ENCODE data around the gene GNPAT.

DNA sequence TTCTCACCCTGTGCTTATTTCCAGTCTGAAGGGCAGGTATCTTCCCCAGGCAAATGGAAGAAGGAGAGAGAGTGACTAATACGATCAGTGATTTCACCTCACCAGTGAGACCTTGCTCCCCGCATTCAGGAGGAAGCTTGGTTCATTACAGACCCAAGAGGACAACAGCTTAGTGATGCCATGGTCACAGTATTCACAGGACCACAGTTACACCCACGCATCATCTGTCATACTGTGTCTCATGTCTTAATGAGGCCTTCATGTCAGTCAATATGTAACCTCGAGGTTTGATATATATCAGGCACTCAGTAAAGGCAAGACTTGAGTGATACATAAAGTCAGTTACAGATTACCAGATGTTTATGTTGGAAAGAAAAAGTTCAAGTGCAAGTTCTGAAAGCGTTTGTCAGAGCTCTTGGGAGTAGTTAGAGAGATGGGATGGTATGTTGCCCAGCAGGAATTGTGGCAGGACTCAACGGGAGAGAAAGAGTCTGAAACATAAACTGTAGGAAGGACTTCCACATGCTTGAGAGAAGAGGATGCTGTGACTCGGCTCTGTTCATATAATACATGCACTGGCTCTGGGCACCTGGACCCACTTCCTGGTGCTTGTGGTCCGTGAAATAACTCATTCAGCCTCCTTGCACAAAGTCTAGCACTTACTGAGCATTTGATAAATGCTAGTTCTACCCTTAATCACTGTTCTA lies 33.3 kb downstream of the GNPAT start:
- TF ChIP-seq, protein P1, sequence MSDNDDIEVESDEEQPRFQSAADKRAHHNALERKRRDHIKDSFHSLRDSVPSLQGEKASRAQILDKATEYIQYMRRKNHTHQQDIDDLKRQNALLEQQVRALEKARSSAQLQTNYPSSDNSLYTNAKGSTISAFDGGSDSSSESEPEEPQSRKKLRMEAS (IDR thresholded peaks at IDR 0.05) = no peak
- TF ChIP-seq, protein P2, sequence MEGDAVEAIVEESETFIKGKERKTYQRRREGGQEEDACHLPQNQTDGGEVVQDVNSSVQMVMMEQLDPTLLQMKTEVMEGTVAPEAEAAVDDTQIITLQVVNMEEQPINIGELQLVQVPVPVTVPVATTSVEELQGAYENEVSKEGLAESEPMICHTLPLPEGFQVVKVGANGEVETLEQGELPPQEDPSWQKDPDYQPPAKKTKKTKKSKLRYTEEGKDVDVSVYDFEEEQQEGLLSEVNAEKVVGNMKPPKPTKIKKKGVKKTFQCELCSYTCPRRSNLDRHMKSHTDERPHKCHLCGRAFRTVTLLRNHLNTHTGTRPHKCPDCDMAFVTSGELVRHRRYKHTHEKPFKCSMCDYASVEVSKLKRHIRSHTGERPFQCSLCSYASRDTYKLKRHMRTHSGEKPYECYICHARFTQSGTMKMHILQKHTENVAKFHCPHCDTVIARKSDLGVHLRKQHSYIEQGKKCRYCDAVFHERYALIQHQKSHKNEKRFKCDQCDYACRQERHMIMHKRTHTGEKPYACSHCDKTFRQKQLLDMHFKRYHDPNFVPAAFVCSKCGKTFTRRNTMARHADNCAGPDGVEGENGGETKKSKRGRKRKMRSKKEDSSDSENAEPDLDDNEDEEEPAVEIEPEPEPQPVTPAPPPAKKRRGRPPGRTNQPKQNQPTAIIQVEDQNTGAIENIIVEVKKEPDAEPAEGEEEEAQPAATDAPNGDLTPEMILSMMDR (IDR thresholded peaks at IDR 0.05; ENCODE audit: low read depth, low read length, missing input control) = no peak
- TF ChIP-seq, protein P3, sequence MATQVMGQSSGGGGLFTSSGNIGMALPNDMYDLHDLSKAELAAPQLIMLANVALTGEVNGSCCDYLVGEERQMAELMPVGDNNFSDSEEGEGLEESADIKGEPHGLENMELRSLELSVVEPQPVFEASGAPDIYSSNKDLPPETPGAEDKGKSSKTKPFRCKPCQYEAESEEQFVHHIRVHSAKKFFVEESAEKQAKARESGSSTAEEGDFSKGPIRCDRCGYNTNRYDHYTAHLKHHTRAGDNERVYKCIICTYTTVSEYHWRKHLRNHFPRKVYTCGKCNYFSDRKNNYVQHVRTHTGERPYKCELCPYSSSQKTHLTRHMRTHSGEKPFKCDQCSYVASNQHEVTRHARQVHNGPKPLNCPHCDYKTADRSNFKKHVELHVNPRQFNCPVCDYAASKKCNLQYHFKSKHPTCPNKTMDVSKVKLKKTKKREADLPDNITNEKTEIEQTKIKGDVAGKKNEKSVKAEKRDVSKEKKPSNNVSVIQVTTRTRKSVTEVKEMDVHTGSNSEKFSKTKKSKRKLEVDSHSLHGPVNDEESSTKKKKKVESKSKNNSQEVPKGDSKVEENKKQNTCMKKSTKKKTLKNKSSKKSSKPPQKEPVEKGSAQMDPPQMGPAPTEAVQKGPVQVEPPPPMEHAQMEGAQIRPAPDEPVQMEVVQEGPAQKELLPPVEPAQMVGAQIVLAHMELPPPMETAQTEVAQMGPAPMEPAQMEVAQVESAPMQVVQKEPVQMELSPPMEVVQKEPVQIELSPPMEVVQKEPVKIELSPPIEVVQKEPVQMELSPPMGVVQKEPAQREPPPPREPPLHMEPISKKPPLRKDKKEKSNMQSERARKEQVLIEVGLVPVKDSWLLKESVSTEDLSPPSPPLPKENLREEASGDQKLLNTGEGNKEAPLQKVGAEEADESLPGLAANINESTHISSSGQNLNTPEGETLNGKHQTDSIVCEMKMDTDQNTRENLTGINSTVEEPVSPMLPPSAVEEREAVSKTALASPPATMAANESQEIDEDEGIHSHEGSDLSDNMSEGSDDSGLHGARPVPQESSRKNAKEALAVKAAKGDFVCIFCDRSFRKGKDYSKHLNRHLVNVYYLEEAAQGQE (IDR thresholded peaks at IDR 0.05) = no peak
- TF ChIP-seq RAD21 (IDR thresholded peaks at IDR 0.05) = no peak
- TF ChIP-seq SP1 (IDR thresholded peaks at IDR 0.05) = no peak
- no peak for TF ChIP-seq EGR1 (IDR thresholded peaks at IDR 0.05; ENCODE audit: low read depth in 2 of 2)
- no peak for TF ChIP-seq NR2F2 (IDR thresholded peaks at IDR 0.05)
- no peak for TF ChIP-seq JUND (IDR thresholded peaks at IDR 0.05)
